Hepatocyte (in vitro differentiated cells): ENCODE data around the gene NHEJ1.

Experiments
- CTCF ChIP-seq: fragments of 200-600 bp; sonication (generic); IDR thresholded peaks from 2 replicates; pipeline ENCODE4 v1.5.1; 2016; ENCODE audit warnings: antibody characterized with exemption, mild to moderate bottlenecking; ENCODE audit not compliant: poor library complexity
- EZH2 ChIP-seq: fragments of 200-600 bp; sonication (generic); IDR thresholded peaks from 2 replicates; pipeline ENCODE4 v1.6.1; 2016; ENCODE audit warnings: antibody characterized with exemption, mild to moderate bottlenecking, borderline replicate concordance

DNA sequence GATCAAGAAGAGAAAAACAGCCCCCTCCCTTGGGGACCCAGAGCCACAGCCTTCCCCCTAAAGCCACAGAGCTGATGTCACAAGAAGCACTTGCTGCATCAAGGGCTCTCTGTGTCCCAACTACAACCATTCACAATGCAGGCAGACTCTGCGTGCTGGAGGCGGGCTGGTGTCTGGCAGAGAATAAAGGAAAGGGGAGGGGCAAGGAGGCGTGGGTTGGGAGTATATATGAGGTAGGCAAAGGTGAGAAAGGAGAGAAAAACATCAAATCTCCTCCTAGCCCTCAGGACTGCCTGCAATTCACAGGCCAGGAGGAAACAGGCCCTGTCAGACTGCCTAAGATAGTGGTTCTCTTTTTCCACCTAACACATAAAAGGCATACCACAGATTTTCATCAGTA, 51.1 kb downstream of the NHEJ1 start:
- no peak for TF ChIP-seq CTCF
- TF ChIP-seq EZH2, result no peak
